ENCODE measurements around the gene MARCHF3. TPM values are rescaled to one million over a fixed set of nuclear protein-coding genes. Genes with fewer than 3 reads are reported as not detected.
A peak's percentile ranks its signal among the peaks of the same experiment; 100 is the strongest.

MARCHF3 gene
- total RNA-seq, 4 donors from 2014 or later = 1.7 to 13.9 (median 2.5) TPM

DNA sequence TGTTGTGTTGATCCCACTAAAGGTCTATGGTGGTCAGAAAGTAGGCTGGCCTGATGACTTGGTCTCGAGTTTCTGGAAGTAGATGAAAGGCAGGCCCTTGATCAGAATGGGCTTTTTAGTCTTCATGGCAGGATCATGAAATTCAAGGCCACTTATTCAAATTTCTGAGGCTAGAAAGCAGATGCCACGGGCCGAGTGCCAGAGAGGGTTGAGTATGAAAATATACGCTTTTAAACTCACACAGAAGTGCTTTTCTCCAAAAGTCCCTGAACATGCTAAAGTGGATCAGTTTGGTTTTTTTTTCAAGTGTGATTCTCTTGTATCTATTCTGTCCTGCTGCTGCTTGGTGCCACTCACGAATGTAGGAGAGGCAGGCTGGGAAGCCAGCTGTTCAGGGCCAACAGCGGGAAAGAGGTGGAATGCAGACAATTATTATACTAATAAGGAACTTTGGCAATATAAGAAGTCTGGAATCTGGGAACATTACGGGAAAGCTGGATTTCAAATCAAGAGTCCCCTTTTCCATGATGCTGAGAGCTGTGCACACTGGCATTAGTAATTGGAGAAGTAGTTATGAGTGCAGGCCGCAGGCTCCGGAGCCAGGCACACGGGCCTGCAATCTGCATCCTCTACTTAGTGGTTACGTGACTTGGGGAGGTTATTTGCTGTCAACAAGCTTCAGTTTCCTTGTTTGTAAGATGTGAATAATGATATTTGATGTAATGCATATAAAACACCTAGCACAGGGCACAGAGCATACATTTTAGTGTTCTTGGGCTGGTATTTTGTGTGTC, 157.6 kb downstream of the MARCHF3 start:
- intact Hi-C loops (cut with DNase I) = no loop called here
- DNase-seq (ENCODE audit: extremely low spot score) = peak; percentile 45
- TF ChIP-seq EP300 (IDR thresholded peaks at IDR 0.05) (no peak), POLR2AphosphoS5 (IDR thresholded peaks at IDR 0.05) (no peak), POLR2A (IDR thresholded peaks at IDR 0.05; ENCODE audit: low read depth) (no peak)
- TF ChIP-seq, protein P1, sequence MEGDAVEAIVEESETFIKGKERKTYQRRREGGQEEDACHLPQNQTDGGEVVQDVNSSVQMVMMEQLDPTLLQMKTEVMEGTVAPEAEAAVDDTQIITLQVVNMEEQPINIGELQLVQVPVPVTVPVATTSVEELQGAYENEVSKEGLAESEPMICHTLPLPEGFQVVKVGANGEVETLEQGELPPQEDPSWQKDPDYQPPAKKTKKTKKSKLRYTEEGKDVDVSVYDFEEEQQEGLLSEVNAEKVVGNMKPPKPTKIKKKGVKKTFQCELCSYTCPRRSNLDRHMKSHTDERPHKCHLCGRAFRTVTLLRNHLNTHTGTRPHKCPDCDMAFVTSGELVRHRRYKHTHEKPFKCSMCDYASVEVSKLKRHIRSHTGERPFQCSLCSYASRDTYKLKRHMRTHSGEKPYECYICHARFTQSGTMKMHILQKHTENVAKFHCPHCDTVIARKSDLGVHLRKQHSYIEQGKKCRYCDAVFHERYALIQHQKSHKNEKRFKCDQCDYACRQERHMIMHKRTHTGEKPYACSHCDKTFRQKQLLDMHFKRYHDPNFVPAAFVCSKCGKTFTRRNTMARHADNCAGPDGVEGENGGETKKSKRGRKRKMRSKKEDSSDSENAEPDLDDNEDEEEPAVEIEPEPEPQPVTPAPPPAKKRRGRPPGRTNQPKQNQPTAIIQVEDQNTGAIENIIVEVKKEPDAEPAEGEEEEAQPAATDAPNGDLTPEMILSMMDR (IDR thresholded peaks at IDR 0.05) = no peak
- Histone ChIP-seq H3K27me3 (peaks cover 0 to 52% (median 0%) of the 10 kb centered on the region in 4 donors), H3K9me3 (no peaks in the 10 kb centered on the region), H3K4me1 (peaks cover 0 to 24% (median 20%) of the 10 kb centered on the region in 4 donors), H3K27ac (replicated peaks in 1 of 4) (no peak overlapping the region), H3K36me3 (peaks cover 0 to 8% (median 0%) of the 10 kb centered on the region in 4 donors), H3K4me3 (no peak overlapping the region)
- 91% methylated on average over 11 of the region's 11 CpGs for WGBS

DNA sequence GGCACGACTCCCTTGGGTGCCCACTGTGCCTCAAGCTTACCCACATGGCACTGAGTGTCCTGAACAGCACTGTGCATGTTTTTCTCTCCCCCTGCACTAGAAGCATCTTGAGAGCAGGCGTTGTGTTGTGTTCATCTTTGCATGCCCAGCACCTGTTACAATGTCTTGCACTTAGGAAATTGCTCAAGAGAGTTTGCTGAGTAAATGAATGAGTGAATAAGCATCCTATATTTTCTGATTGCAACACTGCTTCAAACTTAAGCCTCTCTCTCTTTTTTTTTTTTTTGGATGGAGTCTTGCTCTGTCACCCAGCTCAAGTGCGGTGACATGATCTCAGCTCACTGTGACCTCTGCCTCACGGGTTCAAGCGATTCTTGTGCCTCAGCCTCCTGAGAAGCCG, 158.9 kb downstream of the MARCHF3 start:
- Histone ChIP-seq H3K27me3 (peaks cover 0 to 58% (median 0%) of the 10 kb centered on the region in 4 donors), H3K36me3 (peaks cover 0 to 8% (median 0%) of the 10 kb centered on the region in 4 donors), H3K4me3 (no peak overlapping the region), H3K4me1 (peaks cover 0 to 24% (median 20%) of the 10 kb centered on the region in 4 donors), H3K9me3 (no peaks in the 10 kb centered on the region), H3K27ac (replicated peaks in 1 of 4) (no peak overlapping the region)
- no peak for DNase-seq (ENCODE audit: extremely low spot score)
- intact Hi-C loops (cut with DNase I) = no loop called here
- WGBS = 90% methylated on average over 5 of the region's 6 CpGs
- TF ChIP-seq POLR2A (IDR thresholded peaks at IDR 0.05; ENCODE audit: low read depth) (no peak), POLR2AphosphoS5 (IDR thresholded peaks at IDR 0.05) (no peak), EP300 (IDR thresholded peaks at IDR 0.05) (no peak)
- TF ChIP-seq, protein P1 (IDR thresholded peaks at IDR 0.05) = no peak

DNA sequence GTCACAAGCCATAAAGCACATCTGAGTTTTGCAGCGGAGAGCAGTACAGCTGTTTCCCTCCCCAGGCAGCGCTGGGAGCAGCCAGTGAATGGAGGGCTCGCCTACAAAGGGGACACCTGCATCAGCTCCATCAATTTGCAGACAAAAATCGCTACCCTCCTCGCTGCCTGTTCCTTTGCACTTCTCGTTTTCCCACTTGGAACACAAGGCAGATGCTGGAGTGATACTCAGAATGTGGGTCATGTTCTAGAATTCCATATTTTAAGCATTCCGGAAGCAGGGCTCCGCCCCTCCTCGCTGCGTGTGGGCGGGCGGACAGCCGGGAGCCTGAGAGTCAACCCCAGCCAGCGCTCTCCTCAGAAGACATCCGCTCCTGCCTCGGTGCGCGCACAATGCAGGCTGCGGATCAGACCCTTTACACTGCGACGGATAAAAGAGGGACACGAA, 161.3 kb downstream of the MARCHF3 start:
- intact Hi-C loops (cut with DNase I) = no loop called here
- no peaks in the 10 kb centered on the region for H3K9me3 ChIP-seq
- peaks cover 0 to 71% (median 0%) of the 10 kb centered on the region in 4 donors for H3K27me3 ChIP-seq
- peaks cover 0 to 10% (median 8%) of the 10 kb centered on the region in 4 donors for H3K4me1 ChIP-seq
- no peak overlapping the region for H3K27ac ChIP-seq (replicated peaks in 1 of 4)
- H3K4me3 ChIP-seq = no peak overlapping the region
- H3K36me3 ChIP-seq = peaks cover 0 to 8% (median 0%) of the 10 kb centered on the region in 4 donors
- TF ChIP-seq EP300 (IDR thresholded peaks at IDR 0.05) (no peak), POLR2A (IDR thresholded peaks at IDR 0.05; ENCODE audit: low read depth) (no peak), POLR2AphosphoS5 (IDR thresholded peaks at IDR 0.05) (no peak)
- TF ChIP-seq, protein P1 (IDR thresholded peaks at IDR 0.05) = no peak
- 6% methylated on average over 22 of the region's 22 CpGs for WGBS
- peak; percentile 92 for DNase-seq (ENCODE audit: extremely low spot score)

DNA sequence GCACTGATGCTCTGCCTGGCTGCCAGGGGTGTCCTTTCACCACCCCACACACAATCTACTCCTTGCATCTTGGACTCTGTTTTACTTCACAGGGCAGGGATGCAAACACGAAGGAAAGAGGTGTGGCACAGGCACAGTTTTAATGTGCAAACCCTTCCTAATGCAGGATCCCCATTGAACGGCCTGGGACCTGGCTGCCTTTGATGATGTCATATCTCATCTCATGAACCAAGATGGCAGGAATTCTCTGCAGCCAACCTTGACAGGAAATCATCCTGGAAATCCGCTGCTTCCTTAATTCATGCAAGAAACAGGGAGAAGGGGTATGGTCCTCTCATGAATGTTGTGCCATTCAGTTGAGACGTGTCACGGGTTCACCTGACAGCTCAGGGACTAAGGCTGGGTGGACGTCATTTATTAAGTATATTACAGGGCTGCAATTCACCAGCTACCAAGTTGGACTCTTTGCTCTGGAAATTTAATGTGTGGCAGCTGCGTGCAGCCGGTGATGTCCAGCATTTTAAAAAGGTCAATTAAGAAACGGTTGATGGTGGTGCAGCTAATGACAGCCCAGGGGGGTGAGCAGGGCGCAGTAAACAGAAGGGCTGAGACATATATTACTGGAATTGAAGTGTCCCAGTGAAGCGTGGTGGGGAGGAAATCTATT, 161.9 kb downstream of the MARCHF3 start:
- 76% methylated on average over 11 of the region's 11 CpGs for WGBS
- Histone ChIP-seq H3K27ac (replicated peaks in 1 of 4) (no peak overlapping the region), H3K27me3 (peaks cover 0 to 75% (median 0%) of the 10 kb centered on the region in 4 donors), H3K4me1 (peaks cover 0 to 10% (median 8%) of the 10 kb centered on the region in 4 donors), H3K4me3 (no peak overlapping the region), H3K36me3 (peaks cover 0 to 8% (median 0%) of the 10 kb centered on the region in 4 donors), H3K9me3 (no peaks in the 10 kb centered on the region)
- DNase-seq (ENCODE audit: extremely low spot score) = peak; percentile 82
- TF ChIP-seq POLR2A (IDR thresholded peaks at IDR 0.05; ENCODE audit: low read depth) (no peak), POLR2AphosphoS5 (IDR thresholded peaks at IDR 0.05) (no peak), EP300 (IDR thresholded peaks at IDR 0.05) (no peak)
- TF ChIP-seq, protein P1 (IDR thresholded peaks at IDR 0.05) = no peak
- intact Hi-C loops (cut with DNase I) = no loop called here

Data from esophagus muscularis mucosa (tissue), 4 donors.